Left cardiac atrium (tissue), 4 donors: ENCODE measurements around the gene MYOCD. TPM values are rescaled to one million over a fixed set of nuclear protein-coding genes. Genes with fewer than 3 reads are reported as not detected.
"Not testable (repeated sequence)": the region's sequence is repeated elsewhere in the genome, so short reads cannot be mapped to it uniquely, and the experiment has no call there.

Experiments used
- ATAC-seq, 2 donors: fragments of 200-7000 bp; cut with Tn5 transposase; one replicate each; pipeline ENCODE4 v1.9.1; 2020; ENCODE audit warnings: mild to moderate bottlenecking in 2 of 2, moderate library complexity in 2 of 2
- DNase-seq: peaks from one replicate; pipeline ENCODE4 v3.0.0-alpha.2; 2020
- intact Hi-C, 2 donors: fragments of 100-400 bp; cut with DNase I; formaldehyde crosslinking; loops; one replicate each; pipeline versions ENCODE4 v1.14.1 to v1.15.1; 2022 to 2023
- long read RNA-seq: library from polyadenylated mRNA; unstranded; transcript quantifications from one replicate; pipeline ENCODE4 v2.0.0, GENCODE V29; 2021
- total RNA-seq, 2 donors: library from RNA; stranded (reverse); fragmentation: NEBNext Ultra II Directional; extraction: Animal tissue kit (Norgen Biotek cat#: 25700); gene quantifications; one replicate each; pipeline ENCODE4 v1.2.1, GENCODE V29; 2021
- donor health status: DM: no; HTN: yes; CAD: no.
- donor health status: DM: no; HTN: yes; CAD: no; lungs with severe emphysema.
- donor health status: DM: yes; HTN: yes; CAD: no.
- donor health status: Dilated cardiomyopathy.

Gene MYOCD, protein sequence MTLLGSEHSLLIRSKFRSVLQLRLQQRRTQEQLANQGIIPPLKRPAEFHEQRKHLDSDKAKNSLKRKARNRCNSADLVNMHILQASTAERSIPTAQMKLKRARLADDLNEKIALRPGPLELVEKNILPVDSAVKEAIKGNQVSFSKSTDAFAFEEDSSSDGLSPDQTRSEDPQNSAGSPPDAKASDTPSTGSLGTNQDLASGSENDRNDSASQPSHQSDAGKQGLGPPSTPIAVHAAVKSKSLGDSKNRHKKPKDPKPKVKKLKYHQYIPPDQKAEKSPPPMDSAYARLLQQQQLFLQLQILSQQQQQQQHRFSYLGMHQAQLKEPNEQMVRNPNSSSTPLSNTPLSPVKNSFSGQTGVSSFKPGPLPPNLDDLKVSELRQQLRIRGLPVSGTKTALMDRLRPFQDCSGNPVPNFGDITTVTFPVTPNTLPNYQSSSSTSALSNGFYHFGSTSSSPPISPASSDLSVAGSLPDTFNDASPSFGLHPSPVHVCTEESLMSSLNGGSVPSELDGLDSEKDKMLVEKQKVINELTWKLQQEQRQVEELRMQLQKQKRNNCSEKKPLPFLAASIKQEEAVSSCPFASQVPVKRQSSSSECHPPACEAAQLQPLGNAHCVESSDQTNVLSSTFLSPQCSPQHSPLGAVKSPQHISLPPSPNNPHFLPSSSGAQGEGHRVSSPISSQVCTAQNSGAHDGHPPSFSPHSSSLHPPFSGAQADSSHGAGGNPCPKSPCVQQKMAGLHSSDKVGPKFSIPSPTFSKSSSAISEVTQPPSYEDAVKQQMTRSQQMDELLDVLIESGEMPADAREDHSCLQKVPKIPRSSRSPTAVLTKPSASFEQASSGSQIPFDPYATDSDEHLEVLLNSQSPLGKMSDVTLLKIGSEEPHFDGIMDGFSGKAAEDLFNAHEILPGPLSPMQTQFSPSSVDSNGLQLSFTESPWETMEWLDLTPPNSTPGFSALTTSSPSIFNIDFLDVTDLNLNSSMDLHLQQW
- total RNA-seq: 10 to 100 TPM; 36.0 to 38.7 TPM
- long read RNA-seq, full-length matches to known transcripts: 2 of 12 reads
- long read RNA-seq, partial matches to known transcripts: 6 of 12 reads
- long read RNA-seq, other reads (novel, unspliced or antisense): 4 of 12 reads

- peak; percentile 84 for ATAC-seq
- DNase-seq: peak; percentile 52
- intact Hi-C loops: loop anchor here (2.0 to 5.0 kb wide), 5 partner anchors 118 to 485 kb away; no protein-coding TSS in a partner anchor
These were observed at the start of gene MYOCD for GRCh38 chr17:12665263-12666210. MYOCD (plus strand) TSS chr17:12665890; CDS start chr17:12666189, 299 bp downstream.

DNA sequence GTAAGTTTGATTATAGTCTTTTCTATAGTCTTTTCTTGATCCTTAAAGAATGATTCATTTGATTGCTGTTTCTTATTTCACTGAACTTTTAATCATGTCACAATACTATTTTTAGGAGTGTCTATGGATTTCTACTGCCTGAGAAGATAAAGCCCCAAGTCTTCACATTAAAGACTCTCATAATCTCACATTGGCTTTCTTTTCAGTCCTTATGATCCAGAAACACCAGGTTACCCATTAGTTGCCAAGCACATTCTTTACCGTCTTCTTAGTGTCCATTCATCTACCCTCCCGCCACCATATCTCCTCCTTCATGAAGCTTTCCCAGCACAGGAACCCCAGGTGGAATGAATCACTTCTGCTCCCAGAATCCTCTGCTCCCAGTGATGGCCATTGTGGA lies 49.5 kb upstream of the MYOCD start:
- DNase-seq (no peak), ATAC-seq (no peak)
- intact Hi-C loops: no loop called here

DNA sequence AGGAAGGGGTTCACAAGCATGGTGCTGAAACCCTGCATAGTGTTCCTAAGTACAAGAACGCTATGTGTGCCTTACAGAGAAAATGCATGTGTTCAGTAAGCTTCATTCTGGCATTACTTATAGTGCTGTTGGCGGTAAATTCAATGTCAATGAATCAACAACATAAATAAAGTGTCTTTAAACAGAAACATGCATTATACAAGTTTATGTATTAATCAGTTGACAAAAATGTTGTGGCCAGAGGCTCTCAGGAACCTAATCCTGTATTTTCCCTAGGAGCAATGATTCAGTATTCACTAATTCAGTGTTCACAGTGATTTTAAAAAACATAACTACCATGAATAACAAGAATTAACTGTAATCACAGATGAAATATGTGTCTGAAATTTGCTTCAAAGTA lies 47.1 kb upstream of the MYOCD start:
- DNase-seq (no peak), ATAC-seq (no peak)
- intact Hi-C loops: no loop called here

DNA sequence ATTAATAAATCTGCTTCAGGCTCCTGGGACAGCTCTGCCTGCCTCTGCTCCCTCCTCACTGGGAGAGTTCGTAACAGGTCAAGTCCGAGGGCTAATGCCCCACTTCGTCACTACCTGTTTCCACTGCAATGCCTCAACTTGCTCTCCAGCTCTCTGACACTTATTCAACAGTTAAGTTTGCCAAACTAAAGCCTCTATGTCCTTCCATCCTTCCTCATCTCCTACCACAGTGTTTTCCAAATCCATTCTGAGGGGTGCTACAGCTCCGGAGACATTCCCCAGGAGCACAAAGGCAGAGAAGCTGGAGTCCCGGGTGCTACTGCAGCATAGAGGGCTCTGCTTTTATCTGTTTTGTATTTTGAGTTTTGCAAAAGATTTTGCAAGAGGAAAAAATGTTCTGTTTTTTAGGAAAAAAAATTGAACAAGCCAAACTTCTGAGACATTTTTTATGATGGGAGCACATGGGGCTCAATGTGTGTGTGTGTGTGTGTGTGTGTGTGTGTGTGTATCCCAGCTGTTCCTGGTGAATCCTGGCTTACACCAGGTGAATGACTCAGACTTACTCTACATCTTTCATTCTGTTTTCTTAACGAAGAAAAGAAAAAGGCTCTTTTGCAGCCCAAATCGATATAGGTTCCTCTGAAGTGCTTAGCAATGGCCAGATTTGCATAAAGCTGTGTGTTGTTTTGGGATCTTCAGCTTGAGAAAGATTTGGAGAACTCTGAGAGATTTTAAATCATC lies 46.1 kb upstream of the MYOCD start:
- ATAC-seq (no peak), DNase-seq (no peak)
- intact Hi-C loops: no loop called here

GRCh38 chr17:12620200-12620720 lies 45.4 kb upstream of the MYOCD start:
- ATAC-seq (no peak), DNase-seq (no peak)
- intact Hi-C loops: no loop called here

DNA sequence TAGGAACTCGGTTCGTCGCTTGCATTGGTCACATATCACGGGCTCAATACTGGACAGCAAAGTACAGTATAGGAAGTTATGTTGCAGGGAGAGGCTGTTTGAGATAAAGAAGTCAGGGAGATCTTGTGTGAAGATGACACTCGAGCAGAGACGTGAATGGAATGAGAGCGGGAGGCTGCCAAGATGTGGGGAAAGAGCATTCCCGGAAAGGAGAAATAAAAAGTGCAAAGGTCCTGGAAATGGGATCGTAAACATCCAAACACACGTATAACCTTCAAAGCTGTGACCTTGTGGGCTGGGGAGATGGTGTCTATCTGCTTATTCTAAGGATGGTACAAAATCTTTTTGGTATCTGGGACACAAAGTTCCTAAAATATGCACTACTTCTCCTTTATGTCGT lies 43.0 kb upstream of the MYOCD start:
- intact Hi-C loops: no loop called here
- DNase-seq: peak; percentile 21
- peak; percentile 11 to 36 for ATAC-seq

- DNase-seq (peak; percentile 20), ATAC-seq (peak; percentile 75 to 85)
- intact Hi-C loops: no loop called here
These were observed 42.4 kb upstream of the MYOCD start for GRCh38 chr17:12623220-12623848.

GRCh38 chr17:12624211-12624610 lies 41.5 kb upstream of the MYOCD start:
- intact Hi-C loops: no loop called here
- no peak for ATAC-seq
- no peak for DNase-seq

DNA sequence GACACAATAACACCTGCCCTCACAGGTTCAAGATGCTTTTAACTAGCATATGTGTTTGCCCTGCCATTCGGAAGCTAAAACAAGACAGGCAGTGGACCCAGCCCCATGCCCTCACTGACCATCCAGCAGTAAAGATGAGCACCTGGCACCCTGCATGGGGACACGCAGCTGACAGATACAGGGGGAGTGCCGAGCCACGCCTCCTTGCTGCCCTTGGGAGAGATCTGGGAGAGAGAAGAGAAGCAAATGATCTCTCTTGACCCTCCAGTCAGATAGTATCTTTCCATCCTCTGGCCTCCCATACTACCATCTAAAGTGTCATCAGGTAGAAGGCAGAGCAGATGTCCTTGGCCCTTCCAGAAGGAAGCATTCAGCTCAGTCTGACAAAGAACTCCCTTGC lies 40.6 kb upstream of the MYOCD start:
- no peak for DNase-seq
- no peak for ATAC-seq
- intact Hi-C loops: no loop called here

GRCh38 chr17:12627177-12627629 lies 38.5 kb upstream of the MYOCD start:
- intact Hi-C loops: no loop called here
- DNase-seq (peak; percentile 39), ATAC-seq (peak; percentile 39 to 81)

- DNase-seq: no peak
- no peak for ATAC-seq
- intact Hi-C loops: no loop called here
These were observed 37.8 kb upstream of the MYOCD start for GRCh38 chr17:12627781-12628451.

GRCh38 chr17:12631076-12631475 lies 34.6 kb upstream of the MYOCD start:
- ATAC-seq (no peak), DNase-seq (no peak)
- intact Hi-C loops: no loop called here

DNA sequence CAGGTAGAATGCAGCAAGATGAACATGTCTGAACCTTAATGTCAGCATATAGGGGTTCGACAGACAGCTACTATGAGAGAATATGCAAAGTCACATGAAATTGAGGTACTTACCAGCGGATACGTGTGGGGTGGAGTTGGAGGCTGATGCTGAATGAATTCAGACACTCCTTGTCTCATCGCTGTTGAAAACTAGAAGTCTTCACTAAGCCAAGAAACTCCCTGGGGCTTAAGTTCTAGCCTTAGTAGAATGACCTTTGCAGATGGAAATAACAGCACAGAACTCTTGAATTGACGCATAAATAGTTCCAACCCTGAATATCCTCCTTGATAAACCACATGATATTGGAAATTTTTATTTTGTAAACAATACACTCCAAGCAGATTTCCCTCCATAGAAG lies 32.9 kb upstream of the MYOCD start:
- ATAC-seq (peak in 1 of 2 donors; percentile 23), DNase-seq (no peak)
- intact Hi-C loops: no loop called here

- DNase-seq (no peak), ATAC-seq (peak in 1 of 2 donors; percentile 33)
- intact Hi-C loops: no loop called here
These were observed 30.8 kb upstream of the MYOCD start for GRCh38 chr17:12634789-12635414.

GRCh38 chr17:12635996-12636395 lies 29.7 kb upstream of the MYOCD start:
- intact Hi-C loops, ATAC-seq, DNase-seq: not testable (repeated sequence)

GRCh38 chr17:12637015-12637414 lies 28.7 kb upstream of the MYOCD start:
- ATAC-seq (peak in 1 of 2 donors; percentile 90), DNase-seq (no peak)
- intact Hi-C loops: no loop called here
